Neuronal stem cell (in vitro differentiated cells): Measurements from ENCODE around the gene PRICKLE1.

Source experiments
- DNase-seq: peaks from one replicate; pipeline ENCODE4 v3.0.0-alpha.2; 2013; ENCODE audit warnings: low spot score
- H2AFZ ChIP-seq: one replicate; pipeline ENCODE4 v1.6.1; 2013; ENCODE audit warnings: mild to moderate bottlenecking, low read length, inconsistent platforms
- H2AK5ac ChIP-seq: 2 replicates; pipeline ENCODE4 v1.6.1; 2013; ENCODE audit warnings: low read depth, mild to moderate bottlenecking, inconsistent platforms, low read length, moderate library complexity, mixed read lengths
- H2BK120ac ChIP-seq: 2 replicates; pipeline ENCODE4 v1.6.1; 2013; ENCODE audit warnings: low read depth, mild to moderate bottlenecking, inconsistent platforms, low read length, moderate library complexity, mixed read lengths
- H2BK12ac ChIP-seq: one replicate; pipeline ENCODE4 v1.6.1; 2013; ENCODE audit warnings: low read length, inconsistent platforms
- H2BK15ac ChIP-seq: 2 replicates; pipeline ENCODE4 v1.6.1; 2013; ENCODE audit warnings: mild to moderate bottlenecking, low read length, inconsistent platforms, mixed read lengths
- H2BK5ac ChIP-seq: one replicate; pipeline ENCODE4 v1.6.1; 2013; ENCODE audit warnings: inconsistent platforms, mild to moderate bottlenecking, low read length, moderate library complexity
- H3K14ac ChIP-seq: one replicate; pipeline ENCODE4 v1.6.1; 2013; ENCODE audit warnings: low read length, inconsistent platforms
- H3K18ac ChIP-seq: 2 replicates; pipeline ENCODE4 v1.6.1; 2013; ENCODE audit warnings: low read length, inconsistent platforms
- H3K23ac ChIP-seq: 2 replicates; pipeline ENCODE4 v1.6.1; 2013; ENCODE audit warnings: low read depth, mild to moderate bottlenecking, mixed read lengths, low read length, inconsistent platforms; ENCODE audit not compliant: poor library complexity
- H3K27ac ChIP-seq: replicated peaks from 3 replicates; pipeline ENCODE4 v1.5.1; 2013; ENCODE audit warnings: low read length, inconsistent platforms
- H3K27me3 ChIP-seq, 3 experiments: 2 replicates each; pipeline ENCODE4 v1.6.1; 2013; ENCODE audit warnings: low read length in 3 of 3, mild to moderate bottlenecking in 2 of 3, inconsistent platforms in 1 of 3, low read depth in 1 of 3, mixed read lengths in 1 of 3, moderate library complexity in 1 of 3; ENCODE audit not compliant: control insufficient read depth in 3 of 3, insufficient read depth in 3 of 3
- H3K36me3 ChIP-seq, 2 donors: replicated peaks in 1 of 2; 2 replicates each; pipeline ENCODE4 v1.6.1; 2013; ENCODE audit warnings: low read length in 2 of 2; ENCODE audit not compliant: control insufficient read depth in 2 of 2, insufficient read depth in 2 of 2
- H3K4ac ChIP-seq: 2 replicates; pipeline ENCODE4 v1.6.1; 2013; ENCODE audit warnings: inconsistent platforms, mild to moderate bottlenecking, low read length, moderate library complexity
- H3K4me1 ChIP-seq, 2 donors: 1 replicate in 1 of 2; 2 replicates in 1 of 2; pipeline ENCODE4 v1.6.1; 2013; ENCODE audit warnings: low read length in 2 of 2, low read depth in 1 of 2; ENCODE audit not compliant: control insufficient read depth in 2 of 2, insufficient read depth in 1 of 2
- H3K4me2 ChIP-seq: one replicate; pipeline ENCODE4 v1.6.1; 2013; ENCODE audit warnings: mild to moderate bottlenecking, low read length, inconsistent platforms; ENCODE audit not compliant: insufficient read depth, poor library complexity, severe bottlenecking
- H3K4me3 ChIP-seq, 2 donors: 2 replicates each; pipeline ENCODE4 v1.5.1; 2013; ENCODE audit warnings: low read length in 2 of 2, mild to moderate bottlenecking in 2 of 2, inconsistent platforms in 1 of 2, moderate library complexity in 1 of 2
- H3K79me1 ChIP-seq: one replicate; pipeline ENCODE4 v1.6.1; 2013; ENCODE audit warnings: low read depth, mild to moderate bottlenecking, inconsistent platforms, low read length, moderate library complexity
- H3K9ac ChIP-seq: one replicate; pipeline ENCODE4 v1.6.1; 2013; ENCODE audit warnings: mild to moderate bottlenecking, low read depth, low read length, inconsistent platforms; ENCODE audit not compliant: poor library complexity
- H3K9me3 ChIP-seq, 2 donors: replicated peaks in 1 of 2; 2 replicates each; pipeline versions ENCODE3 to v1.6.1; 2013; ENCODE audit warnings: low read length in 2 of 2, mild to moderate bottlenecking in 2 of 2, inconsistent platforms in 1 of 2, low read depth in 1 of 2, mixed read lengths in 1 of 2, moderate library complexity in 1 of 2; ENCODE audit not compliant: control insufficient read depth in 2 of 2, insufficient read depth in 1 of 2
- H4K8ac ChIP-seq: one replicate; pipeline ENCODE4 v1.6.1; 2013; ENCODE audit warnings: low read depth, mild to moderate bottlenecking, inconsistent platforms, low read length, moderate library complexity
- H4K91ac ChIP-seq: one replicate; pipeline ENCODE4 v1.6.1; 2013; ENCODE audit warnings: low read length, low read depth, mild to moderate bottlenecking, inconsistent platforms; ENCODE audit not compliant: poor library complexity
- WGBS, 2 donors: extraction: QIAGEN DNeasy Blood & Tissue Kit; methylation state at CpG; one replicate each; pipeline ENCODE4 v1.1.7; 2013; ENCODE audit warnings: missing lambda C conversion rate in 2 of 2, mixed read lengths in 1 of 2; ENCODE audit not compliant: insufficient read length in 2 of 2, insufficient replicate concordance in 1 of 2; ENCODE audit errors: extremely low coverage in 2 of 2; 5-methylcytosine and 5-hydroxymethylcytosine counted together

Gene PRICKLE1

GRCh38 chr12:42590330-42590934 lies 886 bp upstream of the PRICKLE1 start:
- no peaks in the 10 kb centered on the region for H3K79me1 ChIP-seq
- H4K8ac ChIP-seq: no peak overlapping the region
- no CpG with 5 or more reads among the region's 25 CpGs for WGBS, 2 donors

DNA sequence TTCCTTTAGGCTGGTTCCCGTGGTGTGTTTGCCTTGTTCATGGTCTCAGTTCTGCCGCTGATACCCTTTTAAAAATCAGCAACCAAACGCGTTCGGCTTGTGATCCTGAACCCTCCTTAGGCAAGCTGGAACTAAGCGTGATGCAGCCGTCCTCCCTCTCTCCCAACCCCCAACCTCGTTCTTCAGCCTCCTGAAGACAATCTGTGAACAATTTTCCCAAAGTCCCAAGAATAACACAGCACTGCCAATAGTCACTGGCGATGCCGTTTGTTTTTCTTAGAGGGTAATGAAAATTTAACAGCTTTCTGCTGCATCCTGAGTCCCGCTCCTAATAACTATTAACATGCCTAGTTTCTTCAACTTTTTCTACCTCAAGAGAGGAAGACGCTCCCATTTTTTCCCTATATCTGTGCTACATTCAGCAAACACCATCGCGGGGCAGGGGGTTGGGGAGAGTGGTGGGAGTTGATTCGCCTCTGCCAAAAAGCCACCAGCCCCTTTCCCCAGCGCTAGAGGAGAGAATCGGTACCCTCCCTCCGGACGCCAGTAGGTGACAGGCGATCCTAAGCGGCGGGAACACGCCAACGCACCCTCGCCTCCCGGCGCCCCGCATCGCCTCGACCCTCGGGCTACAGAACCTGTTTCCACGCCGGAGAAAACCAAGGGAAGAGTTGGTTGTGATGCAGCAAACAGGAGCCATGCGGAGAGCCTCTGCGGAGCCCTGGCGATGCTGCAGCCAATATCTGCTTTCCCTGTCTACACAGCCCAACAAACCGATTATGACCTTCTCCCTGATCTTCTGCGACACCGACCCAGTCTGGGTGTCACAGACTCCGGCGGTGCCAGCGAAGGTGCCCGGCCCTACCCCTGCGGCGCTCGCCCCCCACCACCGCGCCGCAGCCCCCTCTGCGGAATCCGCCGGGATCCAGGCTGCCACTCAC lies 752 bp downstream of the PRICKLE1 start:
- Histone ChIP-seq H3K4ac (no peak overlapping the region), H3K9ac (peak overlapping the region; percentile 86), H3K23ac (peak overlapping the region; percentile 47), H3K36me3 (no peaks in the 10 kb centered on the region), H2BK5ac (no peak overlapping the region), H2AFZ (peak overlapping the region; percentile 96), H2AK5ac (peak overlapping the region; percentile 60), H3K27ac (no peak overlapping the region), H3K18ac (peak overlapping the region; percentile 92), H4K8ac (no peak overlapping the region), H4K91ac (no peak overlapping the region), H3K14ac (peak overlapping the region; percentile 92), H3K9me3 (no peaks in the 10 kb centered on the region), H3K4me3 (peak overlapping the region; percentile 54 to 97), H3K79me1 (no peaks in the 10 kb centered on the region), H2BK120ac (no peak overlapping the region), H3K4me2 (peak overlapping the region; percentile 99), H3K4me1 (peaks cover 6 to 10% of the 10 kb centered on the region in 2 donors), H2BK12ac (peak overlapping the region; percentile 68), H2BK15ac (no peak overlapping the region), H3K27me3 (peaks cover 0 to 17% (median 0%) of the 10 kb centered on the region in 3 experiments)
- DNase-seq: peak; percentile 43
- no CpG with 5 or more reads among the region's 52 CpGs for WGBS, 2 donors

More at GRCh38 chr12:42590330-42590934, 886 bp upstream of the PRICKLE1 start:
- Histone ChIP-seq H3K36me3 (no peaks in the 10 kb centered on the region), H2AK5ac (no peak overlapping the region), H3K23ac (peak overlapping the region; percentile 76), H2AFZ (peak overlapping the region; percentile 96), H2BK5ac (no peak overlapping the region), H3K9ac (peak overlapping the region; percentile 73), H3K4me3 (peak overlapping the region; percentile 54 to 97), H4K91ac (no peak overlapping the region), H3K14ac (no peak overlapping the region), H3K4ac (no peak overlapping the region), H2BK120ac (no peak overlapping the region), H2BK12ac (no peak overlapping the region), H3K4me2 (peak overlapping the region; percentile 99), H2BK15ac (no peak overlapping the region), H3K4me1 (peaks cover 6 to 10% of the 10 kb centered on the region in 2 donors), H3K18ac (peak overlapping the region; percentile 73), H3K27me3 (peaks cover 0 to 17% (median 0%) of the 10 kb centered on the region in 3 experiments), H3K27ac (no peak overlapping the region), H3K9me3 (no peaks in the 10 kb centered on the region)
- peak; percentile 18 for DNase-seq

GRCh38 chr12:42587601-42588523 lies 1.7 kb downstream of the PRICKLE1 start:
- Histone ChIP-seq H3K9ac (no peak overlapping the region), H2BK15ac (no peak overlapping the region), H2BK5ac (no peak overlapping the region), H3K27ac (no peak overlapping the region), H3K14ac (no peak overlapping the region), H4K91ac (no peak overlapping the region), H3K36me3 (no peaks in the 10 kb centered on the region), H3K27me3 (peaks cover 0 to 17% (median 0%) of the 10 kb centered on the region in 3 experiments), H2AFZ (peak overlapping the region; percentile 96), H2BK120ac (no peak overlapping the region), H3K4me2 (peak overlapping the region; percentile 99), H3K18ac (no peak overlapping the region), H2AK5ac (no peak overlapping the region), H4K8ac (no peak overlapping the region), H2BK12ac (no peak overlapping the region), H3K9me3 (no peaks in the 10 kb centered on the region), H3K23ac (no peak overlapping the region), H3K4me1 (peaks cover 6 to 10% of the 10 kb centered on the region in 2 donors), H3K79me1 (no peaks in the 10 kb centered on the region), H3K4me3 (peak overlapping the region in 1 of 2 donors; percentile 54), H3K4ac (no peak overlapping the region)
- no CpG with 5 or more reads among the region's 7 CpGs for WGBS, 2 donors
- no peak for DNase-seq
